Tibial nerve (tissue), 4 donors: ENCODE data around the gene NME7.

Experiments
- CTCF ChIP-seq, 5 experiments: fragments of 200-600 bp in 3 of 5; fragments of 450-650 bp in 2 of 5; sonication (generic) in 3 of 5; IDR thresholded peaks; one replicate each; pipeline ENCODE4 v1.5.1; 2016 to 2019; ENCODE audit warnings: antibody characterized with exemption in 5 of 5, mild to moderate bottlenecking in 3 of 5, moderate library complexity in 2 of 5
- EP300 ChIP-seq, 2 donors: sonication (generic); formaldehyde crosslinking; IDR thresholded peaks; one replicate each; pipeline ENCODE4 v1.6.1; 2017; ENCODE audit warnings: antibody characterized with exemption in 2 of 2, mild to moderate bottlenecking in 1 of 2
- POLR2A ChIP-seq, 2 donors: fragments of 450-650 bp; IDR thresholded peaks; one replicate each; pipeline ENCODE4 v1.6.1; 2017; ENCODE audit warnings: antibody characterized with exemption in 2 of 2, mild to moderate bottlenecking in 2 of 2, moderate library complexity in 2 of 2

GRCh38 chr1:169196581-169196980 is 171.0 kb downstream of the NME7 start:
- no peak for TF ChIP-seq CTCF (IDR thresholded peaks at IDR 0.05)
- no peak for TF ChIP-seq POLR2A (IDR thresholded peaks at IDR 0.05)
- TF ChIP-seq EP300 (IDR thresholded peaks at IDR 0.05): no peak
